ENCODE results near the gene PCDH9. TPM values are rescaled to one million over a fixed set of nuclear protein-coding genes. Genes with fewer than 3 reads are reported as not detected.

The PCDH9 gene
- polyA plus RNA-seq, 1 of the 3 experiments (the other 2 are of a cell fraction) = 1.3 TPM

DNA sequence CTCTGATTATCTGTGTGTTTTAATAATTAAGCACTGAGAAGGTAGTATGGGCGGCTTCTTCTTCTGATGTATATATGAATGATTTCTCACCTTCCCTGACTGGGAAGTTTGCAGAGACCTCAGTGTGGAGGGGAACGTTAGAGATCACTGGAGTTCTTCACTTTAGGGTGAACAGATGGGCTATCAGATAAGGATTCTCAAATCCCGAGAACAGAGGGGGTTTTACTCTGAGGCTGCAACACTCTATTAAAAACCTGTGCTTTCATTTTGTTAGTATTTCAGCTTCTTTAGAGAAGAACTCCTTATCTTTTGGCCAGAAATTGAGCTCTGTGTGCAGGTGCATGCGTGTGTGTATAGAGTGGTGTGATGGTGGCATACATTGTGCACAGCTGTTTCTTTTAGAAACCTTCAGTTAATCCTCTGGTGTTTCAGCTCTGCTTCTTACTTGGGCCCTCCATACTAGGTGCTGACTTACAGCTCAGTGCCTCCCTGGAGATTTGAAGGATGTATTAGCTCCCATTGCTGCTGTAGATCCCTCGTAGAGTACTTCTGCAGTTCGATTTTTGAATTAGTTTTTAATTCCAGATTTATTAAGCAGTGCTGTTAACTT is 45.3 kb upstream of the PCDH9 start:
- ChIA-PET CTCF (interaction anchor here (1.3 kb wide), 1 partner anchor 10 kb away, joined by 3 read pairs; no protein-coding TSS in a partner anchor), POLR2A (no interaction called here)
- WGBS (ENCODE audit: low lambda C conversion rate) = 66% methylated on average over 6 of the region's 6 CpGs
- H3K9ac ChIP-seq = no peak overlapping the region
- H3K4me3 ChIP-seq (ENCODE audit: low read depth in 2 of 2, low read length in 1 of 2) = no peak overlapping the region
- no peak overlapping the region for H3K27ac ChIP-seq (ENCODE audit: low read depth in 2 of 2, low read length in 1 of 2)
- no peaks in the 10 kb centered on the region for H3K4me1 ChIP-seq (ENCODE audit: control insufficient read depth in 1 of 2, insufficient read depth in 2 of 2, low read depth in 1 of 2, low read length in 1 of 2)
- no peaks in the 10 kb centered on the region for H4K20me1 ChIP-seq (ENCODE audit: insufficient read depth)
- no peaks in the 10 kb centered on the region for H3K27me3 ChIP-seq (ENCODE audit: insufficient read depth)
- no peak for DNase-seq
- H2AFZ ChIP-seq (ENCODE audit: low read depth) = no peak overlapping the region
- no peaks in the 10 kb centered on the region for H3K79me2 ChIP-seq (ENCODE audit: insufficient read depth)
- H3K9me2 ChIP-seq = no peaks in the 10 kb centered on the region
- no peak for TF ChIP-seq JUND (IDR thresholded peaks at IDR 0.05)
- TF ChIP-seq, protein P1, sequence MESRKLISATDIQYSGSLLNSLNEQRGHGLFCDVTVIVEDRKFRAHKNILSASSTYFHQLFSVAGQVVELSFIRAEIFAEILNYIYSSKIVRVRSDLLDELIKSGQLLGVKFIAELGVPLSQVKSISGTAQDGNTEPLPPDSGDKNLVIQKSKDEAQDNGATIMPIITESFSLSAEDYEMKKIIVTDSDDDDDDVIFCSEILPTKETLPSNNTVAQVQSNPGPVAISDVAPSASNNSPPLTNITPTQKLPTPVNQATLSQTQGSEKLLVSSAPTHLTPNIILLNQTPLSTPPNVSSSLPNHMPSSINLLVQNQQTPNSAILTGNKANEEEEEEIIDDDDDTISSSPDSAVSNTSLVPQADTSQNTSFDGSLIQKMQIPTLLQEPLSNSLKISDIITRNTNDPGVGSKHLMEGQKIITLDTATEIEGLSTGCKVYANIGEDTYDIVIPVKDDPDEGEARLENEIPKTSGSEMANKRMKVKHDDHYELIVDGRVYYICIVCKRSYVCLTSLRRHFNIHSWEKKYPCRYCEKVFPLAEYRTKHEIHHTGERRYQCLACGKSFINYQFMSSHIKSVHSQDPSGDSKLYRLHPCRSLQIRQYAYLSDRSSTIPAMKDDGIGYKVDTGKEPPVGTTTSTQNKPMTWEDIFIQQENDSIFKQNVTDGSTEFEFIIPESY (IDR thresholded peaks at IDR 0.05; ENCODE audit: borderline replicate concordance, low read depth) = no peak
- no peak for TF ChIP-seq MXI1 (IDR thresholded peaks at IDR 0.05; ENCODE audit: low read depth, low read length)
- TF ChIP-seq SMC3 (IDR thresholded peaks at IDR 0.05; ENCODE audit: low read depth, low read length) = no peak
- no peak for TF ChIP-seq GABPA (IDR thresholded peaks at IDR 0.05; ENCODE audit: low read depth)
- TF ChIP-seq, protein P2, sequence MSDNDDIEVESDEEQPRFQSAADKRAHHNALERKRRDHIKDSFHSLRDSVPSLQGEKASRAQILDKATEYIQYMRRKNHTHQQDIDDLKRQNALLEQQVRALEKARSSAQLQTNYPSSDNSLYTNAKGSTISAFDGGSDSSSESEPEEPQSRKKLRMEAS (IDR thresholded peaks at IDR 0.05; ENCODE audit: low read depth) = no peak
- TF ChIP-seq ELF1 (IDR thresholded peaks at IDR 0.05) = no peak
- no peak for TF ChIP-seq TEAD4 (IDR thresholded peaks at IDR 0.05; ENCODE audit: borderline replicate concordance, insufficient read depth)
- no peak for TF ChIP-seq RFX5 (IDR thresholded peaks at IDR 0.05; ENCODE audit: low read length)
- TF ChIP-seq FOXM1 (IDR thresholded peaks at IDR 0.05; ENCODE audit: low read depth) = no peak
- TF ChIP-seq, protein P3, sequence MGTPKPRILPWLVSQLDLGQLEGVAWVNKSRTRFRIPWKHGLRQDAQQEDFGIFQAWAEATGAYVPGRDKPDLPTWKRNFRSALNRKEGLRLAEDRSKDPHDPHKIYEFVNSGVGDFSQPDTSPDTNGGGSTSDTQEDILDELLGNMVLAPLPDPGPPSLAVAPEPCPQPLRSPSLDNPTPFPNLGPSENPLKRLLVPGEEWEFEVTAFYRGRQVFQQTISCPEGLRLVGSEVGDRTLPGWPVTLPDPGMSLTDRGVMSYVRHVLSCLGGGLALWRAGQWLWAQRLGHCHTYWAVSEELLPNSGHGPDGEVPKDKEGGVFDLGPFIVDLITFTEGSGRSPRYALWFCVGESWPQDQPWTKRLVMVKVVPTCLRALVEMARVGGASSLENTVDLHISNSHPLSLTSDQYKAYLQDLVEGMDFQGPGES (IDR thresholded peaks at IDR 0.05; ENCODE audit: low read depth, low read length) = no peak
- TF ChIP-seq TCF12 (IDR thresholded peaks at IDR 0.05) = no peak
- TF ChIP-seq FOSL2 (IDR thresholded peaks at IDR 0.05; ENCODE audit: borderline replicate concordance, low read depth) = no peak
- TF ChIP-seq NRF1 (IDR thresholded peaks at IDR 0.05; ENCODE audit: low read depth, low read length) = no peak
- TF ChIP-seq GATA2 (CRISPR knock-in tag; IDR thresholded peaks at IDR 0.05) = no peak
- TF ChIP-seq, protein P4, sequence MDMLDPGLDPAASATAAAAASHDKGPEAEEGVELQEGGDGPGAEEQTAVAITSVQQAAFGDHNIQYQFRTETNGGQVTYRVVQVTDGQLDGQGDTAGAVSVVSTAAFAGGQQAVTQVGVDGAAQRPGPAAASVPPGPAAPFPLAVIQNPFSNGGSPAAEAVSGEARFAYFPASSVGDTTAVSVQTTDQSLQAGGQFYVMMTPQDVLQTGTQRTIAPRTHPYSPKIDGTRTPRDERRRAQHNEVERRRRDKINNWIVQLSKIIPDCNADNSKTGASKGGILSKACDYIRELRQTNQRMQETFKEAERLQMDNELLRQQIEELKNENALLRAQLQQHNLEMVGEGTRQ (IDR thresholded peaks at IDR 0.05; ENCODE audit: borderline replicate concordance, low read depth, low read length) = no peak
- no peaks in the 10 kb centered on the region for H3K36me3 ChIP-seq (replicated peaks in 1 of 2; ENCODE audit: control insufficient read depth in 1 of 2, insufficient read depth in 2 of 2, low read length in 1 of 2)
- peaks cover 5% of the 10 kb centered on the region for H3F3A ChIP-seq (replicated peaks; ENCODE audit: insufficient read depth)
- no peak overlapping the region for H3K4me2 ChIP-seq
- no peaks in the 10 kb centered on the region for H3K9me3 ChIP-seq

Data from SK-N-SH (cell line).